Esophagus muscularis mucosa (tissue), 3 donors: ENCODE measurements around the gene MYLK.

ENCODE experiments used
- POLR2A ChIP-seq: fragments of 450-650 bp; IDR thresholded peaks from one replicate; pipeline ENCODE4 v1.6.1; 2017; ENCODE audit warnings: antibody characterized with exemption, moderate library complexity, mild to moderate bottlenecking, low read depth
- POLR2AphosphoS5 ChIP-seq, 2 donors: sonication (generic); formaldehyde crosslinking; IDR thresholded peaks; one replicate each; pipeline ENCODE4 v1.6.1; 2017; ENCODE audit warnings: antibody characterized with exemption in 2 of 2
- TF ChIP-seq, protein P1 (sequence below), 3 experiments: fragments of 200-600 bp in 2 of 3; fragments of 450-650 bp in 1 of 3; sonication (generic) in 2 of 3; IDR thresholded peaks; one replicate each; pipeline ENCODE4 v1.5.1; 2017 to 2019; ENCODE audit warnings: antibody characterized with exemption in 3 of 3, mild to moderate bottlenecking in 2 of 3, moderate library complexity in 1 of 3

DNA sequence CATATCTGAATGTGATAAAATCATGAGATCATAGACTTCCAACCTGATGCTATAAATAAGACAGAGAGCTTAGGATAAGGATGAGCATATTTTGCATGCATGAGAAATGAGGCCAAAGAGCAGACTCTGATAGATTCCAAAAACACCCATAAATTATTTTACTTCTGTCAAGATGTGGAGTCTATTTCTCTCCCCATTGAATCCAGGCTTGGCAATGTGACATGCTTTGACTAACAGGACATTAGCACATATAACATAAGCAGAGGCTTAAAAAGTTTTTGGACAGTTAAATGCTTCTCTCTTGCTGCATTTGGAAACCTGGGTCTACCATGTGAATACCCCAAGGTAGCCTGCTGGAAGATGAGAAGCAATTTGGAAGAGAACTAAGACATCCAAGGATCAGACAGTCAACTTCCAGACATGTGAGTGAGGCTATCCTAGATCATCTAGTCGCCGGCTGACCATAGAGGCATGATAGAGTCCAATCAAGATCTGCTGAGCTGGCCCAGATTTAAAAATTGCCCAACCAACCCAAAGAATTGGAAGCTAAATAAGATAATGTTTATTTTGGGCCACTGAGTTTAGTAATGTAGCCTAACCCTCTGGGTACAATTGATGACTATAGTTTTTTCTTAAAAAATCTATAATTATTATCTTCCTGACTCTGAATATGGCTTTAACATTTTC is 30.3 kb downstream of the MYLK start:
- TF ChIP-seq, protein P1, sequence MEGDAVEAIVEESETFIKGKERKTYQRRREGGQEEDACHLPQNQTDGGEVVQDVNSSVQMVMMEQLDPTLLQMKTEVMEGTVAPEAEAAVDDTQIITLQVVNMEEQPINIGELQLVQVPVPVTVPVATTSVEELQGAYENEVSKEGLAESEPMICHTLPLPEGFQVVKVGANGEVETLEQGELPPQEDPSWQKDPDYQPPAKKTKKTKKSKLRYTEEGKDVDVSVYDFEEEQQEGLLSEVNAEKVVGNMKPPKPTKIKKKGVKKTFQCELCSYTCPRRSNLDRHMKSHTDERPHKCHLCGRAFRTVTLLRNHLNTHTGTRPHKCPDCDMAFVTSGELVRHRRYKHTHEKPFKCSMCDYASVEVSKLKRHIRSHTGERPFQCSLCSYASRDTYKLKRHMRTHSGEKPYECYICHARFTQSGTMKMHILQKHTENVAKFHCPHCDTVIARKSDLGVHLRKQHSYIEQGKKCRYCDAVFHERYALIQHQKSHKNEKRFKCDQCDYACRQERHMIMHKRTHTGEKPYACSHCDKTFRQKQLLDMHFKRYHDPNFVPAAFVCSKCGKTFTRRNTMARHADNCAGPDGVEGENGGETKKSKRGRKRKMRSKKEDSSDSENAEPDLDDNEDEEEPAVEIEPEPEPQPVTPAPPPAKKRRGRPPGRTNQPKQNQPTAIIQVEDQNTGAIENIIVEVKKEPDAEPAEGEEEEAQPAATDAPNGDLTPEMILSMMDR (IDR thresholded peaks at IDR 0.05) = no peak
- TF ChIP-seq POLR2A (no peak), POLR2AphosphoS5 (IDR thresholded peaks at IDR 0.05) (no peak)
